ENCODE results near the gene SMAD9. TPM values are rescaled to one million over a fixed set of nuclear protein-coding genes. Genes with fewer than 3 reads are reported as not detected.

SMAD9 gene
- total and polyA plus RNA-seq, 2 of the 4 experiments (the other 2 are of a cell fraction), result 3.2 to 4.8 TPM

- no peak overlapping the region for H3K27ac ChIP-seq (ENCODE audit: insufficient read depth, low read length)
- no peak overlapping the region for H3K4ac ChIP-seq (ENCODE audit: low read depth, low read length)
- no TSS peak for BruUV-seq (replicated peaks)
- H2AK9ac ChIP-seq (replicated peaks; ENCODE audit: low read depth, low read length, poor library complexity), result no peak overlapping the region
- no peak overlapping the region for H3K23ac ChIP-seq (ENCODE audit: low read depth, low read length)
- in situ Hi-C loops (cut with MboI; ENCODE audit: low sequenced_read_pairs) (no loop called here), dilution Hi-C loops (cut with HindIII; ENCODE audit: low sequenced_read_pairs, unreplicated experiment) (no loop called here), intact Hi-C loops (cut with micrococcal nuclease) (no loop called here)
- no peaks in the 10 kb centered on the region for H3K9me3 ChIP-seq (ENCODE audit: control insufficient read depth, insufficient read depth, low read length)
- DNase-seq, result no peak
- H4K8ac ChIP-seq (ENCODE audit: low read depth in 2 of 2, low read length in 2 of 2), result no peak overlapping the region
- H2BK120ac ChIP-seq (ENCODE audit: low read depth, low read length), result no peak overlapping the region
- H3K56ac ChIP-seq (ENCODE audit: extremely low read depth, insufficient read depth, low read length), result no peak overlapping the region
- no peak overlapping the region for H2BK20ac ChIP-seq (ENCODE audit: low read depth, low read length)
- H3K36me3 ChIP-seq (ENCODE audit: control insufficient read depth, insufficient read depth, low read length), result peaks cover 2% of the 10 kb centered on the region
- CTCF ChIA-PET, result no interaction called here
- H3K14ac ChIP-seq (replicated peaks; ENCODE audit: low read depth, low read length), result no peak overlapping the region
- H3K4me1 ChIP-seq (ENCODE audit: control insufficient read depth, insufficient read depth, low read length), result peaks cover 8% of the 10 kb centered on the region
- no peak overlapping the region for H3K18ac ChIP-seq (ENCODE audit: low read depth, low read length)
- H2AFZ ChIP-seq (replicated peaks; ENCODE audit: low read length, poor library complexity), result no peak overlapping the region
- no peak overlapping the region for H2BK15ac ChIP-seq (ENCODE audit: low read depth, low read length)
- no peak overlapping the region for H4K5ac ChIP-seq (ENCODE audit: low read depth, low read length)
- no peaks in the 10 kb centered on the region for H3K27me3 ChIP-seq (ENCODE audit: control insufficient read depth, insufficient read depth, low read length)
- H2AK5ac ChIP-seq (ENCODE audit: low read depth, low read length), result no peak overlapping the region
- TF ChIP-seq RCOR1 (IDR thresholded peaks at IDR 0.05; ENCODE audit: insufficient replicate concordance, low read length) (no peak), NFE2L2 (IDR thresholded peaks at IDR 0.05; ENCODE audit: low read depth, low read length) (peak; percentile 64; the same call in 1 of the 2 replicates)
- peaks cover 4% of the 10 kb centered on the region; the same call in 1 of the 2 replicates for H3K9me1 ChIP-seq (ENCODE audit: insufficient read depth, low read length)
- H4K91ac ChIP-seq (ENCODE audit: insufficient read depth, low read depth, low read length), result no peak overlapping the region
- H4K20me1 ChIP-seq (ENCODE audit: insufficient read depth, low read length), result no peaks in the 10 kb centered on the region
- POLR2A ChIA-PET (ENCODE audit: unreplicated experiment), result no interaction called here
- H3K4me3 ChIP-seq (ENCODE audit: insufficient read depth, low read depth, low read length), result no peak overlapping the region
- WGBS, 2 experiments (ENCODE audit: extremely low coverage in 2 of 2, insufficient read length in 1 of 2), result no CpG with 5 or more reads among the region's 5 CpGs
- H2BK5ac ChIP-seq (ENCODE audit: low read depth, low read length, poor library complexity, severe bottlenecking), result no peak overlapping the region
- no peak overlapping the region for H3K4me2 ChIP-seq (ENCODE audit: low read depth, low read length)
- H3K79me1 ChIP-seq (ENCODE audit: low read depth in 1 of 2, low read length in 2 of 2), result peaks cover 15 to 61% of the 10 kb centered on the region in 2 experiments
- H3K9ac ChIP-seq (ENCODE audit: low read depth, low read length), result no peak overlapping the region
- ATAC-seq (ENCODE audit: low read depth), result no peak
These were observed 14.1 kb downstream of the SMAD9 start for GRCh38 chr13:36905944-36906343.
